ENCODE results near the gene SRPRB.

DNA sequence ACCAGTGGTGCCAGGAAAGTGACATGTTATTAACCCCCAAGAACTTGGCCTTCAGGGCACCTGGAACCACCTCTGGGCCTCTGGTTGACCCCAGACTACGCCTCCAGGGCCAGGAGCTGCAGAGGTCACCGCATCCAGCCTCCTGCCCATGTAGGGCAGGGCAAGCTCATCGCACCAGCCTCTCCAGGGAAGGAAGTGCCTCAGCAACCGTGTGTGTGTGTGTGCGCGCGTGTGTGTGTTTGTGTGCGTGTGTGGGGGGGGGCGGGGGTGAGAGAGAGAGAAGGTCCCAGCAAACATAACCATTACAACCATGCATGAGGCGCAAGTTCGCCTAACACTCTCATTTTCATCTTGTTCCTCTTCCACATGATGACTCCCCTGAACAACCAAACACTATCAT is 58.3 kb downstream of the SRPRB start:
- TF ChIP-seq NFE2L2 (conservative IDR thresholded peaks at IDR 0.05; ENCODE audit: low read length) = no peak
- TF ChIP-seq, protein P1, sequence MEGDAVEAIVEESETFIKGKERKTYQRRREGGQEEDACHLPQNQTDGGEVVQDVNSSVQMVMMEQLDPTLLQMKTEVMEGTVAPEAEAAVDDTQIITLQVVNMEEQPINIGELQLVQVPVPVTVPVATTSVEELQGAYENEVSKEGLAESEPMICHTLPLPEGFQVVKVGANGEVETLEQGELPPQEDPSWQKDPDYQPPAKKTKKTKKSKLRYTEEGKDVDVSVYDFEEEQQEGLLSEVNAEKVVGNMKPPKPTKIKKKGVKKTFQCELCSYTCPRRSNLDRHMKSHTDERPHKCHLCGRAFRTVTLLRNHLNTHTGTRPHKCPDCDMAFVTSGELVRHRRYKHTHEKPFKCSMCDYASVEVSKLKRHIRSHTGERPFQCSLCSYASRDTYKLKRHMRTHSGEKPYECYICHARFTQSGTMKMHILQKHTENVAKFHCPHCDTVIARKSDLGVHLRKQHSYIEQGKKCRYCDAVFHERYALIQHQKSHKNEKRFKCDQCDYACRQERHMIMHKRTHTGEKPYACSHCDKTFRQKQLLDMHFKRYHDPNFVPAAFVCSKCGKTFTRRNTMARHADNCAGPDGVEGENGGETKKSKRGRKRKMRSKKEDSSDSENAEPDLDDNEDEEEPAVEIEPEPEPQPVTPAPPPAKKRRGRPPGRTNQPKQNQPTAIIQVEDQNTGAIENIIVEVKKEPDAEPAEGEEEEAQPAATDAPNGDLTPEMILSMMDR (IDR thresholded peaks at IDR 0.05) = no peak
- TF ChIP-seq, protein P2, sequence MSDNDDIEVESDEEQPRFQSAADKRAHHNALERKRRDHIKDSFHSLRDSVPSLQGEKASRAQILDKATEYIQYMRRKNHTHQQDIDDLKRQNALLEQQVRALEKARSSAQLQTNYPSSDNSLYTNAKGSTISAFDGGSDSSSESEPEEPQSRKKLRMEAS (IDR thresholded peaks at IDR 0.05) = no peak
- no peak for TF ChIP-seq EP300 (IDR thresholded peaks at IDR 0.05)
- no peak for TF ChIP-seq RFX5 (IDR thresholded peaks at IDR 0.05)
- no peak for TF ChIP-seq ZC3H11A (IDR thresholded peaks at IDR 0.05)
- TF ChIP-seq SMC3 (IDR thresholded peaks at IDR 0.05) = no peak
- TF ChIP-seq, protein P3, sequence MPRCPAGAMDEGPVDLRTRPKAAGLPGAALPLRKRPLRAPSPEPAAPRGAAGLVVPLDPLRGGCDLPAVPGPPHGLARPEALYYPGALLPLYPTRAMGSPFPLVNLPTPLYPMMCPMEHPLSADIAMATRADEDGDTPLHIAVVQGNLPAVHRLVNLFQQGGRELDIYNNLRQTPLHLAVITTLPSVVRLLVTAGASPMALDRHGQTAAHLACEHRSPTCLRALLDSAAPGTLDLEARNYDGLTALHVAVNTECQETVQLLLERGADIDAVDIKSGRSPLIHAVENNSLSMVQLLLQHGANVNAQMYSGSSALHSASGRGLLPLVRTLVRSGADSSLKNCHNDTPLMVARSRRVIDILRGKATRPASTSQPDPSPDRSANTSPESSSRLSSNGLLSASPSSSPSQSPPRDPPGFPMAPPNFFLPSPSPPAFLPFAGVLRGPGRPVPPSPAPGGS (IDR thresholded peaks at IDR 0.05) = no peak
- no peak for TF ChIP-seq MAFK (IDR thresholded peaks at IDR 0.05; ENCODE audit: partially characterized antibody)

All from A549 (cell line).